Cortex of kidney (tissue), 1 donor: ENCODE measurements around the gene GOLGA8G.
"Not testable (repeated sequence)": the region's sequence is repeated elsewhere in the genome, so short reads cannot be mapped to it uniquely, and the experiment has no call there.

ENCODE experiments used
- DNase-seq: peaks from one replicate; lab custom pipeline; 2025; lab: John Stamatoyannopoulos, UW

GOLGA8G gene

DNA sequence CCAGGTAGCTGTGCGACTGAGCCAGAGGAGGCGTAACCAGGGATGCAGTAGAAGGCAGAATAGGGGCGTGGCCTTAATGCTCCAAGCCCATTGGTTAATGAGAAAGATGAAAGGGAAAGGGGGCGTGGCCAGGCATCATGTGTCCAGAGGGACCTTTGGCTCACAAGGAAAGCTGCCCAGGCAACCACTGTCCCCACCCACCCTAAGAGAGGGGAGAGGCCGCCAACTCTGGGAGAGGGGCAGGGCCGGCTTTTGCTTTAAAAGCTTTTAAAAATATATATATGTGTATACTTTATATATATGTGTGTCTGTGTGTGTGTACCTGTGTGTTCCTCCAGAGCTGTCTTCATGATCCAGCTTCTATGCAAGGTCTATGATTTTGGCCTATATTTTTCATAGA is at the start of gene GOLGA8G:
GOLGA8G (minus strand) TSS at position 18 of the 400 bp plus-strand sequence. CDS start 62 bp downstream, outside the sequence.
- not testable (repeated sequence) for DNase-seq

- DNase-seq = not testable (repeated sequence)
These were observed 40.6 kb upstream of the GOLGA8G start for GRCh38 chr15:28573351-28573750.

DNA sequence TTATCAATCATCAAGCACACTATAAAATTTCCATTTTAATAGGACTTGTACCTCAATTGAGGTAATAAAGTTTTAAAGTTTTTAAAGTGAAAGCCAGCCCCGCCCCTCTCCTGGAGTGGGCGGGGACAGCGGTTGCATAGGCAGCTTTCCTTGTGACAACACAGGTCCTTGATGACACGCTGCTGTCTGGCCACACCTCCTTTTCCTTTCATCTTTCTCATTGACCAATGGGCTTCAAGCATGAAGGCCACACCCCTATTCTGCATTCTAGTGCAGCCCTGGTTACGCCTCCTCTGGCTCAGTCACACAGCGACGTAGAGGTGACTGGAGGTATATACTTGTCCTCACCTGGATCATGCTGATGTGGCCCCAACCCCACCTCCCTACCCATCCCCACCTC is 20.5 kb upstream of the GOLGA8G start, which contains the start of gene GOLGA6L25:
GOLGA6L25 (plus strand) TSS at position 301 of the 400 bp plus-strand sequence; CDS start at position 362, 61 bp downstream.
- not testable (repeated sequence) for DNase-seq

- DNase-seq = not testable (repeated sequence)
These were observed 17.6 kb downstream of the GOLGA8G start for GRCh38 chr15:28515208-28515607.

DNA sequence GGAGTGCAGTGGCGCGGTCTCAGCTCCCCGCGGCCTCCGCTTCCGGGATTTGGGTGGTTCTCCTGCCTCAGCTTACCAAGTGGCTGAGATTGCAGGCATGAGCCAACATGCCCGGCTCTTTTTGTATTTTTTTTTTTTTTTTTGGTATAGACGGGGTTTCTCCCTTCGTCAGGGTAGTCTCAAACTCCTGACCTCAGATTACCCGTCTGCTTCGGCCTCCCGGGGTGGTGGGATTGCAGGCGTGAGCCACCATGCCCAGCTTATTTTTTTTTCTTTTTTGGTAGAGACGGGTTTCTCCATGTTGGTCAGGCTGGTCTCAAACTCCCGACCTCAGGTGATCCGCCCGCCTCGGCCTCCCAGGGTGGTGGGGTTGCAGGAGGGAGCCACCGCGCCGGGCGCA is 18.6 kb downstream of the GOLGA8G start:
- DNase-seq = not testable (repeated sequence)

DNA sequence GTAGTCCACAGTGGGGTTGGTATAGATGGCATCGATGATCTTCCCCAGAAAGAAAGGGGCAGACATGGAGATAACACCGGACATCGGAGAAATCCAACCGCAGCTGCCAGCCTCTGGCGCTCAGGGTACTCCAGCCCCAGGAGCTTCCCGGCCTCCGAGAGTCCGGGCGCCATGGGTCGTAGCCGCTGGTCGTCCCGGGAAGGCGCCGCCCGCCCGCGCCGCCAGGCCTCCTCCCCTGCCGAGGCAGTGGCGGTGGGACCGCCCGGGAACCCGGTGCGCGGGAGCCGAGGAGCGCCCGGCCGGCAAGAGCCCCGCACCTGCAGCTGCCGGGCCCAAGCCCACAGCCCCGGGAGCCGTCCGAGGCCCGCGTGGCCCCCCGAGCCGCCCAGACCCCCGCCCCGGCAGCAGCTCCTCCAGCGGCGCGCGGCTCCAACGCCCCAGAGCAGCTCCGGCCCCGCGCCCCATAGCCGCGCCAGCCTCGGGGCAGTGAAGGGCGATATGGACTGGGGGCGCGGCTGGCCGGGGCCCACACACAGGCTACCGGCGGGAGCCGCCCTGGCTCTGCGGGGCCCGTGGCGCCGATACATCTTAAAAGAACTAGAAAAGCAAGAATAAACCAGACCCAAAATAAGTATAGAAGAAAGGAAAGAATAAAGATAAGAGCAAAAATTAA is 24.4 kb downstream of the GOLGA8G start:
- DNase-seq = not testable (repeated sequence)

DNA sequence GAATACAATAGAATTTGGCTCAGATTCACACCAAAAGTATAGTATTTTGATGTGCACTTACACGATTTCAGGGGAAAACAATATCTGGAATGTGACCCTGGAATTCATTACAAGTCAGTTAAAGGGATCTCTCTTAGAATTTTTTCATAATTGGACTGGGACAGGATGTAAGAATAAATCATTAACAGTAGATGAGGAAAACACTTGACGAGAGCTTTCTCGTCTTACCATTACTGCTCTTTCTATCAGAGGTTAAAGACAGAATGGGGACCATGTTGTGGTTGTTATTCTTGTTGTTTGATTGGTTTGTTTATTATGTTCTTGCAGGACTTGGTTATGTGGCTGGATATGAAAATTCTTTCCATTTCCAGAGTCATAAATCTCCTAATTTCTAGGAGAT is 51.4 kb downstream of the GOLGA8G start:
- DNase-seq = not testable (repeated sequence)
